Measurements from ENCODE around the gene SLC26A1. TPM values are rescaled to one million over a fixed set of nuclear protein-coding genes. Genes with fewer than 3 reads are reported as not detected.
"Not testable (repeated sequence)": the region's sequence is repeated elsewhere in the genome, so short reads cannot be mapped to it uniquely, and the experiment has no call there.

Gene SLC26A1
- total RNA-seq, 1 donor from 2014 or later: 0.22 TPM

DNA sequence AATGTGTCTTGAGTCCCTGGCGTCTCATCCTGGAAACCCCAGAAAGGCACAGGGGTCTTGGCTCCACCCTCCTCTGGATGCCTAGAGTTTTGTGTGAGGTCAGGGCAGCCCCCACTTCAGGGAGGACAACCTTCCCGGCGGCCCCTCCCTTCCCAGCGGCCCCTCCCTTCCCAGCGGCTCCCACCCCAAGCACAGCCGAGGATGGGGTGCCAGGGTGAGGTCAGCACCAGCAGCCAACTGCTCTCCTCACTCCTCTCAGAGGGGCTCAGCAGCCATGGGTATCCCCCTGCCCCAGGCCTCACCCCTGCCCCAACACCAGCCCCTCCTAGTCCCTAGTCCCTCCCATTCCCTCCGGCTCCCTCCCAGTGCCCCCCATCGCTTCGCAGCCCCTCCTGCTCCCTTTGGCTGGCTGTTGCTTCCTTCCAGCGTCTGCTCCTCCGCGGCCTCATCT is 37.2 kb downstream of the SLC26A1 start:
- DNase-seq (ENCODE audit: low spot score): no peak

DNA sequence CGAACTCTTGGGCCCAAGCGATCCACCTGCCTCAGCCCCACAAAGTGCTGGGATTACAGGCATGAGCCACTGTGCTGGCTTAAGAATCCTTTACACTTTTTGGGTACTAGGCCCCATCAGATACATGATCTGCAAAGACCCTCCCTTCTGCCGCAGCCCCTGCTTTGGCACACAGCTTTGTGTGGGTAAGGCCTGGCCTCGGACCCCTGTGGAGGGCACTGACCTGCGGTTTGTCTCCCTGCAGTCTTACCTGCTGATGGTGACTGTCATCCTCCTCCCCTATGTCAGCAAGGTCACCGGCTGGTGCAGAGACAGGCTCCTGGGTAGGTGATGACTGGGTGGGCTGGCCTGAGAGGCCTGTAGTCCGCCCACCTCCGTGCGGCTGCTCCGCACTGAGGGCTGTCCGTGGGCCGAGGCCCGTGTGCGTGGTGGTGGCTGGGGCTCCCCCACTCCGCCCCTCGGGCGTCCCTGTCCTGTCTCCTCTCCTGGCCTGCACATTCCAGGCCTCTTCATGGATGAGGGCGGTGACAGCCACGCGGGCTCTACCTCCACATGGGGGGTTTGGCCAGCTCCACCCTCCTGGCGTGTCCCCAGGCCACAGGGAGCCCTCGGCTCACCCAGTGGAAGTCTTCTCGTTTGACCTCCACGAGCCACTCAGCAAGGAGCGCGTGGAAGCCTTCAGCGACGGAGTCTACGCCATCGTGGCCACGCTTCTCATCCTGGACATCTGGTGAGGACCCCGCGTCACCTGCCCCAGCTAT is 37.9 kb downstream of the SLC26A1 start:
- DNase-seq (ENCODE audit: low spot score): no peak

DNA sequence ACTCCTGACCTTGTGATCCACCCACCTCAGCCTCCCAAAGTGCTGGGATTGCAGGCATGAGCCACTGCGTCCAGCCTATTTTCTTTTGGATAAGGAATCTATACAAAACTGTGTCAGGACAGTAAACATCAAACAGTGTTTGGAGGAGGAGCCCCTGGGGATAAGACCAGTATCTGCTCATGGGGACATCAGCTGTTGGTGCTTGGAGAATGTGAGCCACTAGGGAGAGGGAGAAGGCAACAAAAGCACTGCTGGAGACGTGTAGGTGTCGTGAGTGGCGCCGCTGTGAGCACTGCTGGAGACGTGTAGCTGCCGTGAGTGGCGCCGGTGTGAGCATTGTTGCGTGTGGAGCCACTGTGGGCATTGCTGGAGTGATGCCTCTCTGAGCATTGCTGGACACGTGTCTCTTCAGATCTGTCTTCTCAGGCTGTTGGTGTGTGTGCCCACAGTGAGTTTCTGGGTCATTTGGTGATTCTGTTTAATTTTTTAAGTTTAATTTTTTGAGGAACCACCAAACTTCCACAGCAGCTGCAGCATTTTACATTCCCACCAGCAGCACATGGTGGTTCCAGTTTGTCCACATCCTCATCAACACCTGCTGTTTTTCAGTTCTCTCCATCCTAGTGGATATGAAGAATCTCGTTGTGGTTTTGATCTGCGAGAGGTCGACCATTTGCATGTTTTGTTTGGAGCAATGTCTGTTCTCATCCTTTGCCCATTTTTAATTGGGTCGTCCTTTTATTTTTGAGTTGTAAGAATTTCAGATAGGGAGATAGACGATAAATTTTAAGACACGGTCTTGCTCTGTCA is 38.8 kb downstream of the SLC26A1 start:
- DNase-seq (ENCODE audit: low spot score): peak; percentile 57

DNA sequence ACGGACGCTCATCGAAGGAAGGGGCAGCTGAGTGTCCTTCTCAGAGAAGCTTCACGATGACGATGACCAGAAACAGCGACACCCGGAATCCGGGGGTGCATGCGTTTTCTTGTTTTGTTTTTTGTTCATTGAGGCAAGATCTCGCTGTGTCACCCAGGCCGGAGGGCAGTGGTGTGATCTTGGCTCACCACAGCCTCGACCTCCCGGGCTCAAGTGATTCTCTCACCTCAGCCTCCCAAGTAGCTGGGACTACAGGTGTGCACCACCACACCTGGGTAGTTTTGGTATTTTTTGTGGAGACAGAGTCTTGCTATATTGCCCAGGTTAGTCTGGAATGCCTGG is 39.7 kb downstream of the SLC26A1 start:
- peak; percentile 65 for DNase-seq (ENCODE audit: low spot score)

DNA sequence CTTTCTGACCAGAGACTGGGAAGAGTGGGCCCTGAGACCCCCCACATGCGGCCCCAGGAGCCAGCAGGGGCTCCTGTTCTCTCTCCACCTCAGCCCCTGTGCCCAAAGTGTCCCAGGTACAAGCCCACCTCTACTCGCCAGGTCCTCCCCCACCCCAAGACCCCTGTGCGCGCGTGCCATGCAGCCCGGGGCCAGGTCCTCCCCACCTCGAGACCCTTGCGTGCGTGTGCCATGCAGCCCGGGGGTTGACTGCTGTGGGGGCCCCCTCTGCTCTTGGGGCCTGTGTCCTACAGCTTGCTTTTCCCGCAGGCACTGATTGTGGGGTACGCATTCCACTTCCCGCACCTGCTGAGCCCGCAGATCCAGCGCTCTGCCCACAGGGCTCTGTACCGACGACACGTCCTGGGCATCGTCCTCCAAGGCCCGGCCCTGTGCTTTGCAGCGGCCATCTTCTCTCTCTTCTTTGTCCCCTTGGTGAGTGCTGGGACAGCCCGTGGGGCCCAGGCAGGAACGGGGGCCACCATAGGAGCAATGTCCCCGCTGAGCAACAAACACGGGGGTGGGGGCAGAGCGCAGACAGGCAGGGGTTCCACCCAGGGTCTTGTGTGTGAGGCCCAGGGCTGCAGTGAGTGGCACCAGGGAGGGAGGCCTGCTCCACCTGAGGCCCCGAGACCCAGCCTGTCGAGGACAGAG is 40.2 kb downstream of the SLC26A1 start:
- peak; percentile 83 for DNase-seq (ENCODE audit: low spot score)

DNA sequence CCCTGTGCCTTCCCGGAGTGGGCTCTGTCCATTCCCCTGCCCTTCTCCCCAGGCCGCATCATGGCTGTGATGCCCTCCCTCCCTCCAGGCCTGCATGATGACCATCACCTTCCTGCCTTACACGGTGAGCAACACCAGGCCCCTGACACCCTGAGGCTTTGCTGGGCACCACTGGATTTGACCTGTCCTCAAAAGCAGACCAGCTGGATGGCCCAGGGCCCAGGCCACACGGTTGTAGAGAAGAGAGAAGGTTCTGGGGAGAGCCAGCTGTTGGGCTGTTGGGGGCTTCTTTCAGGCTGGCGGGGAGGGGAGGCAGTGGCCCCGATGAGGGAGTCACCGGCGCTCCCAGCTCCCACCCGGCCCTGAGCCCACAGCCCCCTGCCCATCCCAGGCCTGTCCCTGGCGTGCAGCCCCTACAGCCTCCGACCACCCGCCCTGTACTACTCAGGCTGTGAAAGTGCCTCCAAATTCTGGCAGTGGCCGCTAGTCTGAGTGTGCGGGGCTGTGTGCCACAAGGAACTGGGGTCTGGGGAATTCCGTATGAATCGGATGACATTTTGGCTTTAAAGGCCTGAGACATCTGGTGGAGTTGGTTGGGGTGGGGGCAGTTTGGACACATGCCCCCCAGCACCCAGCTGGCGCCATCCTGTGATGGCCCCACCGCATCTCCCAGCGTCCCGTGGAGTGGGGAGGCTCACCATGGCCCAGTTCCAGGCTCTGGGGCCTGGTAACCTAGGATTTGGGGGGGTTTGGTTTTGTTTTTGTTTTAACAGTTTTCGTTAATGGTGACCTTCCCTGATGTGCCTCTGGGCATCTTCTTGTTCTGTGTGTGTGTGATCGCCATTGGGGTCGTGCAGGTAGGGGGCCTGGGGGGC is 41.4 kb downstream of the SLC26A1 start:
- peak; percentile 88 for DNase-seq (ENCODE audit: low spot score)

DNA sequence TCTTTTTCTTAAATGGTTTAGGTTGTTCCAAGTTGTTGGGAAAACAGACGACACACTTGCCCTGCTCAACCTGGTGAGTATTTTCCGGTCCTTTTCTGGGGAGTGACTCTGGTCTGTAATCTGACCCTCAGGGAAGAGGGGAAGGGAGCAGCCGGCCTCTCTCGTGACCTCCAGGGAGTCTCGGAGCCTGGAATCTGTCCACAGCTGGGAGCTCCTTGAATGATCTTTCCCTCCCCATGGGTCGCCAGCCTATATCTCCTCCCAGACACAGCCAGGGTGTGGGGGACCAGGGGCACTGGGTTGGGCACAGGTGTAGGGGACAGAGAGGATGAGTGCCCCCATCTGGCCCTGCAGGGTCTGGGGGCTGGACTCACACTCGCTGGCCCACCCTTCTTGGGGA is 42.0 kb downstream of the SLC26A1 start:
- DNase-seq (ENCODE audit: low spot score): peak; percentile 57

DNA sequence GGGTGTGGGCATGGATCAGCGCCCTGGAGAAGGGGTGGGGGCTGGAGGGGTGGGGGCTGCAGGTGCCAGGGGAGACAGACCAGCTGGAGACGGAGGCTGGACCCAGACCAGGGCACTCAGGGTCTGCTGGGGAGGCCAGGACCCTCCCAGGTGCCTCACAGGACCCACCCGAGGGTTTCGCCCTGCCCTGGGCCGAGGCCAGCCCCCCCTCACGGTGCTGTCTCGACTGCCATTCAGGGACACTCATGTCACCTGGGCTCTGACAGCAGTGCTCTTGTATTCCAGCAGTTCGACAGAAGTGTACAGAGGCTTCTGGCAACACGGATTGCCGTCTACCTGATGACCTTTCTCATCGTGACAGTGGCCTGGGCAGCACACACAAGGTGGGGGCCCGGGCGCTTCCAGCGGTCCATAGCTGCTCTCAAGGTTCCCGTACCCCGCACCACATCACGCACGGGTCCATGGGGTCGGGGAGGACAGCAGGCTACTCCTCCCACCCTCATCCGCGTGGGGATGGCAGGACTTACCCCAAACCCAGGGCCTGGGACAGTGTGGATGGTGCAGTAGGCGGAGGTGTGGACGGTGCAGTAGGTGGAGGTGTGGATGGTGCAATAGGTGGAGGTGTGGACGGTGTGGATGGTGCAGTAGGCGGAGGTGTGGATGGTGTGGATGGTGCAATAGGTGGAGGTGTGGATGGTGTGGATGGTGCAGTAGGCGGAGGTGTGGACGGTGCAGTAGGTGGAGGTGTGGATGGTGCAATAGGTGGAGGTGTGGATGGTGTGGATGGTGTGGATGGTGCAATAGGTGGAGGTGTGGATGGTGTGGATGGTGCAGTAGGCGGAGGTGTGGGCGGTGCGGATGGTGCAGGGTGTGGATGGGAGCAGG is 42.8 kb downstream of the SLC26A1 start:
- DNase-seq (ENCODE audit: low spot score): peak; percentile 35

DNA sequence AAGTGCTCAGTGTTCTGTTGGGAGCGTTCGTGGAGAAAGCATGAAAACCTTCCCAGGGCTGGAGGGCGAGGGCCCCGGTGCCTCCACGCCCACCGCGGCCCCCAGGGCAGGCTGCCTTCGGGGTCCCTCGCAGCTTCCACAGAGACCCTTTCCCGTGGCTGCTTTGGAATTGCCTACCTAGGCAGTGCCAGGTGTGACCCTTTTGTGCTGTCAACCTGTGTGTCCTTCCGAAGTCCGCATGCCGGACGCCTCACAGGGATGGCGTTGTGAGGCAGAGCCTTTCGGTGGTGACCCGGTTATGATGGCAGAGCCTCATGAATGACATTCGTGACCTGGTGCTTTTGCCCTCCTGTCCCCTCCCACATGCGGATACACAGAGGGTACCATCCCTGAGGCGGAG is 43.5 kb downstream of the SLC26A1 start:
- DNase-seq (ENCODE audit: low spot score): no peak

DNA sequence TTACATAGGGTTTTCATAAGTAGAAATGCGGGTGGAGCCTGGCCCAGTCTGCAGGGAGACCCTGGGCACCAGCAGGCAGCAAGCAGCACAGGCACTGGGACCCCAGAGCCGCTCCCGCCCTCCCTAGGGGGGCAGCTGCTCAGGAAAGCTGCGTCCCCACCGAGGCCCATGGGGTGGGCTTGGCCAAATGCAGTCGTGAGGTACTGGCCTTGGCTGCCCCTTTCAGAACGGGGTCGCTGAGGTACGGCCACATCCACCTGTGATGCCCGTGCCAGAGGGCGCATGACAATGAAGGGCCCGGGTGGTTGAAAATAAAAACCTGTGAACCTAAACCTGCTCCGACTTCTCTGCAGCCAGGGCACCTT is 44.3 kb downstream of the SLC26A1 start:
- DNase-seq (ENCODE audit: low spot score): no peak

DNA sequence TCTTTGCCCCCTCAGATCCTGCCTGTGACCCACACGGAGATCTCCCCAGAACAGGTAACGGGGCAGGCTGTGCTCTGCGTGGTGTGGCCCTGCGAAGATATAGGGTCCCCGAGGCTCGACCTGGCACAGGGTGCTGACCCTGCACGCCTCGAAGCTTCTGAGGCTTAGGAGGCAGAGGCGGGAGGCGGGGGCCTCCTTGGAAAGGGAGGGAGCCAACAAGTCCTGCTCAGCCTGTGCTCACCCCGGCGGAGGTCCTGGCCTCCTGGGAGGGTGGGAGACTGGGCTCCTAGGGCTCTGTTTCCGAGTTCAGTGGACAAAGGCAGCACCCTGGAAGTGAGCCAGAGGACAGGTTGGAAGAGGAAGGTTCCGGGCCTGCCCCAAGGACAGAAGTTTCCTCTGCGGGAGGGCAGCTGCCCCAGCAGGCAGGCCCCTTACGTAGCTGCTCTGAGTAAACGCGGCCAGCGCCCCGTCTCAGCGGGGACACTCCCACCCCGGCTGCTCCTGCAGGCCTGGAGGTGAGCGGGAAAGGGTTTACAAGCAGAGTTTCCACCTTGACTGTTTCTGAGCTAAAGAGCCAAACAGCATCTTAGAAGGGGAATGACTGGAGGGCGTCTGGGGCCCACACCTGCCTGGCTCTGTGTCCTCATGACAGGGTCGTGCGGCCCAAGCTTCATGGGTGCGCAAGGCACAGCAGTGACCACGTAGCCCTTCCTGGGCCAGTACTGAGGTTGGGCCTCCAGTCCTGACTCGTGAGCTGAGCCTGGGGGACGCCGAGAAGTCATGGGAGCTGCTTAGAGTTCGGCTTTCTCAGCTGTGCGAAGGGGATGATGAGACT is 44.9 kb downstream of the SLC26A1 start:
- DNase-seq (ENCODE audit: low spot score): no peak

DNA sequence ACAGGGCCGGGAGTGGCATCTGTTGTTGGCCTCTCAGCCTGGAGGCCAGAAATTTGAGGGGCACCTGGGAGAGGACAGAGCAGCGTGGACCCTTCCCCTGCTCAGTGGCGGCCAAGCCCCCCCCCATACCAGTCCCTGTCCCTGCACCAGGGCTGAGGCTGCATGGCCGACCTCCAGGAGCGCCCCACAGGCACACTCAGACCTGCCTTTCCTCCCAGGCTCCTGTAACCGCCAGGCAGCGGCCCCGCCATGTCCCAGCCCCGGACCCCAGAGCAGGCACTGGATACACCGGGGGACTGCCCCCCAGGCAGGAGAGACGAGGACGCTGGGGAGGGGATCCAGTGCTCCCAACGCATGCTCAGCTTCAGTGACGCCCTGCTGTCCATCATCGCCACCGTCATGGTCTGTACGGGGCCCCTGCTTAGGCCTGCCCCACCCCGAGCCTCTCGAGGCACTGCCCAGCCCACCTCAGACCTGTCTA is 45.7 kb downstream of the SLC26A1 start:
- DNase-seq (ENCODE audit: low spot score): no peak

DNA sequence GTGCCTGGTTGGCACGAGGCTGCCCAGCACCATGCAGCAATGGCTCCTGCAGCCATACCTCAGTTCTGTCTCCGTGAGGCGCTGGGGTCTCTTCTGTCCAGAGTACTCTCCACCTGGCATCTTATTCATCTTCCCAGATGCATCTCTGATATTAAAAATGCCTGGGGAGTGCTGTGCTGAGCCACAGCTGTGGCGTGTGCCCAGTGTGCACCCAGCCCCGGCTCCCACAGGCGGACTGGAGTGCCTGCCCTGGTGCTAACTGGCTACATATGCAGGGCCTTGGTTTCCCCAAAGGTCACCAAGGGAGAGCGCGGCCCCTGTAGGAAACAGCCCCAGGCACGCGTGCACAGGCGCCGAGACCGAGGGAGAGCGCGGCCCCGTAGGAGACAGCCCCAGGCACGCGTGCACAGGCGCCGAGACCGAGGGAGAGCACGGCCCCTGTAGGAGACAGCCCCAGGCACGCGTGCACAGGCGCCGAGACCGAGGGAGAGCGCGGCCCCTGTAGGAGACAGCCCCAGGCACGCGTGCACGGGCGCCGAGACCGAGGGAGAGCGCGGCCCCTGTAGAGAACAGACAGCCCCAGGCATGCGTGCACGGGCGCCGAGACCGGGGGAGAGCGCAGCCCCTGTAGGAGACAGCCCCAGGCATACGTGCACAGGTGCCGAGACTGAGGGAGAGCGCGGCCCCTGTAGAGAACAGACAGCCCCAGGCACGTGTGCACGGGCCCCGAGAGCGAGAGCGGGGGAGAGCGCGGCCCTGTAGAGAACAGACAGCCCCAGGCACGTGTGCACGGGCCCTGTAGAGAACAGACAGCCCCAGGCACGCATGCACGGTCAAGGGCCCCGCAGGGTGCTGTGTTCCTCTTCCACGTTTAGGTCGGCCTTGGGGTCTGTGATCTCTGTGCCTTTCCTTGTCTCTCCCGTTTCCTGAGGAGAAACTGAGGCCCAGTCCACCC is 46.4 kb downstream of the SLC26A1 start:
- DNase-seq (ENCODE audit: low spot score): no peak

DNA sequence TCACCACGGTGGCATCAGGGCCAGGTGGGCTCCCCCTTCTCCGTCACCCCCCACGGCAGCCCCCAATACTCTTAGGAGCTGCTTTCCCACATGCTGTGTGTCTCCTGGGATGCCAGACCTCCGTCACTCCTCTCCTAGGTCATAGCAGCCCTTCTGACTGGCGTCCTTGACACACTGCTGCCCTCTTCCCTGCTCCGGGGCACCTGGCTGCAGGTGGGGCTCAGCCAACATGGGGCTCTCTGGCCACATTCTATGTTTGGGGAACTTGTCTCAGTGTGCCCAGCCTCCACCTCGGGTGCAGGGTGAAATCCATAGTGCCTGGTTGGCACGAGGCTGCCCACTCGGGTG is 47.1 kb downstream of the SLC26A1 start:
- DNase-seq (ENCODE audit: low spot score): no peak

DNA sequence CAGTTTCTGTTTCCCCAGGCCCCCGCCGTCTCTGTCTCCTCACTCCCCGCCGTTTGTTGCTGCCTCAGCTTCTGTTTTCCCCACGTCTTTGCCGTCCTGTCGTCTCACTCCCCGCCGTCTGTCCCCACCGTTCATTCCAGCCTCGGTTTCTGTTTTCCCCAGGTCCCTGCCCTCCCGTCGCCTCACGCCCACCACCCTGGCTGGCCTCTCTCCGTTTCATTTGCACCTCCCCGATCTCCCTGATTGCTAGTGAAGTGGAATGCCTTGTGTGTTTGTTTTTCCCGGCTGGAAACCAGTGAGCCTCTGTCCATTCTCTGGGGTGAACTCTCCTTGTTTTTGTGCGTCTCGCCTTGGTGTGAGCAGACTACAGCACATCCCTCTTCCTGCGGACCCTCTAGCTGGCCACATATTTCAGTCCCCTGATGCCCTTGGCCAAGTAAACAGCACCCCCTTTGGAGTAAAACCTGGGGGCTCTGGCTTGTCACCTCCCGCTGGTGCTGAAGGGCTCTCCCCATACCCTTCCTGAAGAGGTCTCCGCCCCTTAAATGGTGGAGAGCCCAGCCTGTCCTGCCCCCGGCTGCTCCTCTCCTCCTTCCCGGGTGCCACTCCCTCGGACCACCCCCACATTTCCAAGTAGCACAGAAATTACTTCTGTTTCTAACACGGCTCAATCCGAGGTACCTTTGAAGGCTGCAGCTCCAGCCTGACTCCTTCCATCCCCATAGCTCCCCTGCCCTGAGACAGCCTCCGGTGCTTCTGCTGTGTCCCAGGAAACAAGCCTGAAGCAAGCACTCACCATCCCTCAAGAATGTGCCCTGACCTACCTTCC is 47.7 kb downstream of the SLC26A1 start:
- DNase-seq (ENCODE audit: low spot score): peak; percentile 55

DNA sequence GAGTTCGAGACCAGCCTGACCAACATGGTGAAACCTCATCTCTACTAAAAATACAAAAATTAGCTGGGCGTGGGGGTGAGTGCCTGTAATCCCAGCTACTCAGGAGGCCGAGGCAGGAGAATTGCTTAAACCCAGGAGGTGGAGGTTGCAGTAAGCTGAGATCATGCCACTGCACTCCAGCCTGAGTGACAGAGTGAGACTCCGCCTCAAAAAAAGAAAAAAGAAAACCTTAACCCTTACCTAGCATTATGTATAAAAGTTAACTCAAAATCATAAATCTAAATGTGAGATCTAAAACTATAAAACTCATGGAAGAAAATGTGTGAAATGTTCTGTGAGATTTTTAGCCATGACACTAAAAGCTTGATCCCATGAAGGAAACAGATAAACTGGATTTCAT is 53.7 kb downstream of the SLC26A1 start:
- DNase-seq (ENCODE audit: low spot score): not testable (repeated sequence)

All from mesenteric fat pad (tissue), 1 donor.